GM18870 (cell line): ENCODE results near the gene NPLOC4.
A peak's percentile ranks its signal among the peaks of the same experiment; 100 is the strongest.
"Not testable (repeated sequence)": the region's sequence is repeated elsewhere in the genome, so short reads cannot be mapped to it uniquely, and the experiment has no call there.

Source experiments
- ATAC-seq: cut with Tn5 transposase; IDR thresholded peaks from one replicate; pipeline ENCODE4 v1.9.1; 2021; ENCODE audit warnings: moderate library complexity; ENCODE audit not compliant: unreplicated experiment

The NPLOC4 gene

GRCh38 chr17:81636505-81637288, at the start of gene NPLOC4, which contains the start of gene TSPAN10:
Gene NPLOC4 (minus strand): TSS chr17:81637112. CDS start chr17:81636930, 182 bp downstream.
Gene TSPAN10 (plus strand): TSS chr17:81637196. CDS start chr17:81642413, 5,217 bp downstream.
- ATAC-seq, result peak; percentile 60

GRCh38 chr17:81686614-81687013, 49.7 kb upstream of the NPLOC4 start:
- no peak for ATAC-seq

- no peak for ATAC-seq
Measured at GRCh38 chr17:81685108-81685507, 48.2 kb upstream of the NPLOC4 start.

GRCh38 chr17:81684442-81684911, 47.6 kb upstream of the NPLOC4 start:
- no peak for ATAC-seq

GRCh38 chr17:81683584-81684441, 46.9 kb upstream of the NPLOC4 start, which contains the start of the genes ARL16 and HGS:
Gene ARL16 (minus strand): TSS chr17:81683797. CDS start chr17:81683753, 44 bp downstream.
Gene HGS (plus strand): TSS chr17:81684011. CDS start chr17:81684067, 56 bp downstream.
- ATAC-seq, result peak; percentile 95

GRCh38 chr17:81683208-81683583, 46.3 kb upstream of the NPLOC4 start:
- peak; percentile 3 for ATAC-seq

GRCh38 chr17:81682565-81683207, 45.8 kb upstream of the NPLOC4 start:
- no peak for ATAC-seq

GRCh38 chr17:81681672-81682071, 44.8 kb upstream of the NPLOC4 start:
- ATAC-seq, result no peak

GRCh38 chr17:81680150-81680549, 43.2 kb upstream of the NPLOC4 start:
- no peak for ATAC-seq

- no peak for ATAC-seq
Measured at GRCh38 chr17:81676906-81677305, 40.0 kb upstream of the NPLOC4 start.

- ATAC-seq, result not testable (repeated sequence)
Measured at GRCh38 chr17:81675515-81676221, 38.8 kb upstream of the NPLOC4 start.

GRCh38 chr17:81673561-81674258, 36.8 kb upstream of the NPLOC4 start:
- no peak for ATAC-seq

GRCh38 chr17:81672954-81673353, 36.0 kb upstream of the NPLOC4 start:
- no peak for ATAC-seq

- ATAC-seq, result no peak
Measured at GRCh38 chr17:81672504-81672903, 35.6 kb upstream of the NPLOC4 start.

- no peak for ATAC-seq
Measured at GRCh38 chr17:81667754-81668153, 30.8 kb upstream of the NPLOC4 start.

GRCh38 chr17:81666342-81667191, 29.7 kb upstream of the NPLOC4 start, which contains the start of the genes CCDC137 and OXLD1:
Gene CCDC137 (plus strand): TSS chr17:81666737. CDS start chr17:81666767, 30 bp downstream.
Gene OXLD1 (minus strand): TSS chr17:81666605. CDS start chr17:81666577, 28 bp downstream.
- ATAC-seq, result peak; percentile 76

GRCh38 chr17:81666092-81666341, 29.1 kb upstream of the NPLOC4 start:
- no peak for ATAC-seq

GRCh38 chr17:81665205-81666091, 28.5 kb upstream of the NPLOC4 start:
- no peak for ATAC-seq
